PC-9 (cell line): ENCODE results near the gene ST8SIA4. TPM values are rescaled to one million over a fixed set of nuclear protein-coding genes. Genes with fewer than 3 reads are reported as not detected.

ENCODE experiments used
- BruUV-seq: library from RNA; stranded (reverse); fragments of 400-500 nt; replicated peaks from 2 replicates; lab custom pipeline; 2021; lab: Mats Ljungman, UMichigan
- CTCF ChIA-PET: fragments of 300-600 bp; sonication (Branson Sonifier 250); formaldehyde crosslinking; loops from one replicate; lab custom pipeline; 2022; ENCODE audit warnings: antibody characterized with exemption; lab: Charles Lee
- POLR2A ChIA-PET: fragments of 300-600 bp; sonication (Branson Sonifier 250); formaldehyde crosslinking; loops from one replicate; lab custom pipeline; 2022; ENCODE audit warnings: antibody characterized with exemption; ENCODE audit not compliant: unreplicated experiment; lab: Charles Lee
- DNase-seq, 2 experiments: peaks; one replicate each; pipeline versions ENCODE4 v3.0.0 to v3.0.0-alpha.2; 2015 to 2022; ENCODE audit warnings: mixed read lengths in 1 of 2
- H2AFZ ChIP-seq: fragments of 200-600 bp; sonication (generic); 2 replicates; pipeline ENCODE4 v1.8.1; 2017; ENCODE audit warnings: antibody characterized with exemption
- H3F3A ChIP-seq: fragments of 200-600 bp; sonication (generic); 2 replicates; pipeline ENCODE4 v1.8.1; 2017; ENCODE audit warnings: antibody characterized with exemption, mild to moderate bottlenecking, low read depth; ENCODE audit not compliant: insufficient read depth
- H3K27ac ChIP-seq: fragments of 200-600 bp; sonication (generic); 2 replicates; pipeline ENCODE4 v1.6.1; 2016; ENCODE audit warnings: mixed run types
- H3K27me3 ChIP-seq: fragments of 200-600 bp; sonication (generic); 2 replicates; pipeline ENCODE4 v1.6.1; 2016; ENCODE audit warnings: low read depth, mixed run types; ENCODE audit not compliant: insufficient read depth
- H3K36me3 ChIP-seq: fragments of 200-600 bp; sonication (generic); 2 replicates; pipeline ENCODE4 v1.6.1; 2016; ENCODE audit warnings: low read depth, mixed run types
- H3K4me1 ChIP-seq: fragments of 200-600 bp; sonication (generic); replicated peaks from 2 replicates; pipeline ENCODE4 v1.6.1; 2016; ENCODE audit warnings: mixed run types; ENCODE audit not compliant: insufficient read depth
- H3K4me2 ChIP-seq: fragments of 200-600 bp; sonication (generic); 2 replicates; pipeline ENCODE4 v1.6.1; 2017; ENCODE audit warnings: mixed run types
- H3K4me3 ChIP-seq: fragments of 200-600 bp; sonication (generic); 2 replicates; pipeline ENCODE4 v1.6.1; 2016; ENCODE audit warnings: mixed run types
- H3K79me2 ChIP-seq: fragments of 200-600 bp; sonication (generic); 2 replicates; pipeline ENCODE4 v1.6.1; 2017; ENCODE audit warnings: low read depth, mixed run types
- H3K9me2 ChIP-seq: fragments of 200-600 bp; sonication (generic); 2 replicates; pipeline ENCODE4 v1.8.1; 2017; ENCODE audit warnings: mild to moderate bottlenecking; ENCODE audit not compliant: insufficient read depth
- H3K9me3 ChIP-seq: fragments of 200-600 bp; sonication (generic); 2 replicates; pipeline ENCODE4 v1.8.1; 2016; ENCODE audit warnings: low read depth; ENCODE audit not compliant: insufficient read depth
- H4K20me1 ChIP-seq: fragments of 200-600 bp; sonication (generic); 2 replicates; pipeline ENCODE4 v1.8.1; 2017; ENCODE audit not compliant: insufficient read depth
- EZH2 ChIP-seq: fragments of 200-600 bp; sonication (generic); IDR thresholded peaks from 2 replicates; pipeline ENCODE4 v1.8.0; 2017; ENCODE audit warnings: antibody characterized with exemption, low read depth
- intact Hi-C: fragments of 100-400 bp; cut with micrococcal nuclease; formaldehyde crosslinking; loops from one replicate; pipeline ENCODE4 v1.10.0; 2022; ENCODE audit not compliant: unreplicated experiment
- total RNA-seq: library from RNA; stranded (reverse); gene quantifications from 2 replicates; pipeline ENCODE4 v1.2.3, GENCODE V29; 2021
- TF ChIP-seq, protein P1 (sequence below): fragments of 200-600 bp; sonication (generic); conservative IDR thresholded peaks from 2 replicates; pipeline ENCODE4 v1.6.1; 2017; ENCODE audit warnings: mixed run types, antibody characterized with exemption, mild to moderate bottlenecking, moderate library complexity

ST8SIA4 gene
- total RNA-seq, 1 experiment from 2014 or later: 2.4 TPM

DNA sequence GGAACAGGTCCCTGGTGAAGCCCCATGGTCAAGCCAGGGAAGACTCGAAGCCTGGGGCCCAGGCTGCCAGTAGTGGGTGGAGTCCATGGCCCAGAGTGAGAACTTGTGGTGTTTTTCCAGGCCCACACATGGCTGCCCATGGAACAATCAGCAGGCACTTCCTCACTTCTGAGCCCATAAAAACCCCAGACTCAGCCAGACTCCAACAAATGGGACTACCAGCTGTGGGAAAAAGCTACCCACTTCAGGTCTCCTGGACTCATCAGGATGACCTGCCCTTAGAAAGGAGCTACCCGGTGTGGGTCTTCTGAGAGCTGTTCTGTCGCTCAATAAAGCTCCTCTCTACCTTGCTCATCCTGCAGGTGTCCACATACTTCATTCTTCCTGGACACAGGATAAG, 108.9 kb downstream of the ST8SIA4 start:
- no peaks in the 10 kb centered on the region for H4K20me1 ChIP-seq
- H3K4me1 ChIP-seq: no peaks in the 10 kb centered on the region
- CTCF ChIA-PET: no interaction called here
- H3K27ac ChIP-seq: no peak overlapping the region
- no peaks in the 10 kb centered on the region for H3K9me2 ChIP-seq
- H3K36me3 ChIP-seq: no peaks in the 10 kb centered on the region
- intact Hi-C loops: no loop called here
- POLR2A ChIA-PET: no interaction called here
- TF ChIP-seq EZH2: no peak
- TF ChIP-seq, protein P1, sequence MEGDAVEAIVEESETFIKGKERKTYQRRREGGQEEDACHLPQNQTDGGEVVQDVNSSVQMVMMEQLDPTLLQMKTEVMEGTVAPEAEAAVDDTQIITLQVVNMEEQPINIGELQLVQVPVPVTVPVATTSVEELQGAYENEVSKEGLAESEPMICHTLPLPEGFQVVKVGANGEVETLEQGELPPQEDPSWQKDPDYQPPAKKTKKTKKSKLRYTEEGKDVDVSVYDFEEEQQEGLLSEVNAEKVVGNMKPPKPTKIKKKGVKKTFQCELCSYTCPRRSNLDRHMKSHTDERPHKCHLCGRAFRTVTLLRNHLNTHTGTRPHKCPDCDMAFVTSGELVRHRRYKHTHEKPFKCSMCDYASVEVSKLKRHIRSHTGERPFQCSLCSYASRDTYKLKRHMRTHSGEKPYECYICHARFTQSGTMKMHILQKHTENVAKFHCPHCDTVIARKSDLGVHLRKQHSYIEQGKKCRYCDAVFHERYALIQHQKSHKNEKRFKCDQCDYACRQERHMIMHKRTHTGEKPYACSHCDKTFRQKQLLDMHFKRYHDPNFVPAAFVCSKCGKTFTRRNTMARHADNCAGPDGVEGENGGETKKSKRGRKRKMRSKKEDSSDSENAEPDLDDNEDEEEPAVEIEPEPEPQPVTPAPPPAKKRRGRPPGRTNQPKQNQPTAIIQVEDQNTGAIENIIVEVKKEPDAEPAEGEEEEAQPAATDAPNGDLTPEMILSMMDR: no peak
- no peaks in the 10 kb centered on the region for H3K79me2 ChIP-seq
- no peaks in the 10 kb centered on the region for H3K27me3 ChIP-seq
- H3K4me3 ChIP-seq: no peak overlapping the region
- BruUV-seq: no TSS peak
- no peaks in the 10 kb centered on the region for H3K9me3 ChIP-seq
- H2AFZ ChIP-seq: no peak overlapping the region
- no peaks in the 10 kb centered on the region for H3F3A ChIP-seq
- no peak for DNase-seq
- no peak overlapping the region for H3K4me2 ChIP-seq

DNA sequence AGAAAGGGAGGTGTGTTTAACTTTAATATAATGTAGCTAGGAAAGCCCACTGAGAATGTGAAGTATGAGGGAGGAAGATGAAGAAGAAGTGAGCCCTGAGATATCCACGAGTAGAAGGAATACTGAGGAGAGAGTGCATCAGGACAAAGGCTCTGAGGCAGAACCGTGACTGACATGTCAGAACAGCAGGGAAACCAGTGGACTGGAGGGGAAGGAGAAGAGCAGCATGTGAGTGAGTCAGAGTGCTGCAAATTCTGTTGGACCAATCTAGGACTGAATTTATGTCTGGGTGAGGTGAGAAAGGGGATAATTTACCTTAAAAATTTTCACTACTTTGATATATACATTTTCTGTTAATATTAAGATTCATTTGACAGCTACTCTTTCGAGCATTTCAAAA, 110.3 kb downstream of the ST8SIA4 start:
- Histone ChIP-seq H3K27me3 (no peaks in the 10 kb centered on the region), H3K36me3 (no peaks in the 10 kb centered on the region), H3K4me1 (no peaks in the 10 kb centered on the region), H3K4me2 (no peak overlapping the region), H3F3A (no peaks in the 10 kb centered on the region), H3K27ac (no peak overlapping the region), H3K9me3 (no peaks in the 10 kb centered on the region), H3K9me2 (no peaks in the 10 kb centered on the region), H4K20me1 (no peaks in the 10 kb centered on the region), H2AFZ (no peak overlapping the region), H3K4me3 (no peak overlapping the region), H3K79me2 (no peaks in the 10 kb centered on the region)
- DNase-seq: no peak
- intact Hi-C loops: no loop called here
- TF ChIP-seq, protein P1: no peak
- no peak for TF ChIP-seq EZH2
- BruUV-seq: no TSS peak
- POLR2A ChIA-PET: no interaction called here
- CTCF ChIA-PET: no interaction called here

DNA sequence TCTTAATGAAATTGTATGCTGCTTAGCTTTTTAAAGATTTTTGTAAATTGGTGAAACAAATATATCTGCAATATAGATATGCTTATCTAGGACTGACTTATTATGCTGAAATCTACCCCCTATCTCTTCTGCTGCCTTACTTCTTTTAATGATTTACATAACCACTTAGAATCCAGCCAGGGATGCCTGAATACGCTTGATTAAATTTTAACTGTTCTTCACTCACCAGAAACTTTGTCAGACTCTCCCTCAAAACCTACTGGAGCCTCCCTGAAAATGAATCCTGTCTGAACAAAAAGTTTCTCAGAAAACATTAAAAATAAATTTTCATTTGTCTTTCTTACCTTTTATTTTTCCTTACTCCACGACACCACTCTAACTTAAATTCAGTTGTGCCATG, 111.7 kb downstream of the ST8SIA4 start:
- intact Hi-C loops: no loop called here
- BruUV-seq: no TSS peak
- ChIA-PET POLR2A (no interaction called here), CTCF (no interaction called here)
- Histone ChIP-seq H3K4me1 (no peaks in the 10 kb centered on the region), H3K9me3 (no peaks in the 10 kb centered on the region), H4K20me1 (no peaks in the 10 kb centered on the region), H3K4me2 (no peak overlapping the region), H3K27ac (no peak overlapping the region), H3K36me3 (no peaks in the 10 kb centered on the region), H2AFZ (no peak overlapping the region), H3K27me3 (no peaks in the 10 kb centered on the region), H3F3A (no peaks in the 10 kb centered on the region), H3K9me2 (no peaks in the 10 kb centered on the region), H3K4me3 (no peak overlapping the region), H3K79me2 (no peaks in the 10 kb centered on the region)
- DNase-seq: no peak
- TF ChIP-seq EZH2: no peak
- TF ChIP-seq, protein P1: no peak
